ENCODE measurements around the gene ZNF33B. TPM values are rescaled to one million over a fixed set of nuclear protein-coding genes. Genes with fewer than 3 reads are reported as not detected.

Gene ZNF33B
- polyA plus RNA-seq, 3 donors, result 3.2 to 7.5 (median 3.8) TPM

- WGBS (ENCODE audit: insufficient coverage), result 88% methylated on average over 12 of the region's 12 CpGs
These were observed 7.1 kb upstream of the ZNF33B start for GRCh38 chr10:42645516-42645915.

GRCh38 chr10:42645103-42645502, 6.7 kb upstream of the ZNF33B start:
- TF ChIP-seq CTCF (IDR thresholded peaks at IDR 0.05), result no peak
- Histone ChIP-seq H3K4me3 (replicated peaks in 1 of 3; ENCODE audit: low read depth in 2 of 3, low read length in 3 of 3) (no peak overlapping the region), H3K4me2 (replicated peaks; ENCODE audit: extremely low read depth, low read length, poor library complexity, severe bottlenecking) (no peak overlapping the region), H4K20me1 (ENCODE audit: insufficient read depth, low read length) (no peaks in the 10 kb centered on the region), H3K27me3 (ENCODE audit: control insufficient read depth in 2 of 2, insufficient read depth in 2 of 2, low read length in 2 of 2) (no peaks in the 10 kb centered on the region), H3K9ac (ENCODE audit: insufficient read depth, low read length, poor library complexity, severe bottlenecking) (no peak overlapping the region), H3K4me1 (ENCODE audit: control insufficient read depth in 1 of 2, insufficient read depth in 2 of 2, low read length in 2 of 2) (no peaks in the 10 kb centered on the region), H3K27ac (ENCODE audit: low read depth in 1 of 2, low read length in 2 of 2) (no peak overlapping the region), H3K79me2 (ENCODE audit: insufficient read depth, low read length) (no peaks in the 10 kb centered on the region), H3K36me3 (replicated peaks in 1 of 2; ENCODE audit: control insufficient read depth in 1 of 2, insufficient read depth in 2 of 2, low read length in 2 of 2) (no peaks in the 10 kb centered on the region), H2AFZ (ENCODE audit: insufficient read depth, low read depth, low read length, poor library complexity, severe bottlenecking) (no peak overlapping the region), H3K9me3 (replicated peaks in 1 of 2; ENCODE audit: control insufficient read depth in 1 of 2, insufficient read depth in 1 of 2, low read length in 2 of 2) (no peaks in the 10 kb centered on the region)
- peaks cover 0 to 5% (median 2%) of the 10 kb centered on the region in 7 donors for H3K9me3 Mint-ChIP-seq
- 80% methylated on average over 2 of the region's 4 CpGs for WGBS (ENCODE audit: insufficient coverage)
- no peak overlapping the region for H3K4me3 Mint-ChIP-seq
- no peak for DNase-seq
- no peaks in the 10 kb centered on the region for H3K36me3 Mint-ChIP-seq
- peaks cover 1 to 6% (median 3%) of the 10 kb centered on the region in 3 donors for H3K27me3 Mint-ChIP-seq (ENCODE audit: low read depth in 3 of 3)
- intact Hi-C loops (cut with micrococcal nuclease), result no loop called here
- H3K4me1 Mint-ChIP-seq, result no peaks in the 10 kb centered on the region
- no peak overlapping the region for H3K27ac Mint-ChIP-seq

More at GRCh38 chr10:42645516-42645915, 7.1 kb upstream of the ZNF33B start:
- Histone ChIP-seq H3K9me3 (replicated peaks in 1 of 2; ENCODE audit: control insufficient read depth in 1 of 2, insufficient read depth in 1 of 2, low read length in 2 of 2) (no peaks in the 10 kb centered on the region), H3K4me1 (ENCODE audit: control insufficient read depth in 1 of 2, insufficient read depth in 2 of 2, low read length in 2 of 2) (no peaks in the 10 kb centered on the region), H3K27ac (ENCODE audit: low read depth in 1 of 2, low read length in 2 of 2) (no peak overlapping the region), H3K36me3 (replicated peaks in 1 of 2; ENCODE audit: control insufficient read depth in 1 of 2, insufficient read depth in 2 of 2, low read length in 2 of 2) (no peaks in the 10 kb centered on the region), H3K9ac (ENCODE audit: insufficient read depth, low read length, poor library complexity, severe bottlenecking) (no peak overlapping the region), H2AFZ (ENCODE audit: insufficient read depth, low read depth, low read length, poor library complexity, severe bottlenecking) (no peak overlapping the region), H3K4me3 (replicated peaks in 1 of 3; ENCODE audit: low read depth in 2 of 3, low read length in 3 of 3) (no peak overlapping the region), H4K20me1 (ENCODE audit: insufficient read depth, low read length) (no peaks in the 10 kb centered on the region), H3K4me2 (replicated peaks; ENCODE audit: extremely low read depth, low read length, poor library complexity, severe bottlenecking) (no peak overlapping the region), H3K27me3 (ENCODE audit: control insufficient read depth in 2 of 2, insufficient read depth in 2 of 2, low read length in 2 of 2) (no peaks in the 10 kb centered on the region), H3K79me2 (ENCODE audit: insufficient read depth, low read length) (no peaks in the 10 kb centered on the region)
- Mint-ChIP-seq H3K27ac (no peak overlapping the region), H3K9me3 (peaks cover 0 to 6% (median 4%) of the 10 kb centered on the region in 7 donors), H3K27me3 (ENCODE audit: low read depth in 3 of 3) (peaks cover 1 to 6% (median 3%) of the 10 kb centered on the region in 3 donors), H3K36me3 (no peaks in the 10 kb centered on the region), H3K4me3 (no peak overlapping the region), H3K4me1 (no peaks in the 10 kb centered on the region)
- no peak for DNase-seq
- intact Hi-C loops (cut with micrococcal nuclease), result no loop called here
- TF ChIP-seq CTCF (IDR thresholded peaks at IDR 0.05), result no peak

Data from CD14-positive monocyte (primary cell).